Measurements from ENCODE around the gene PANK1.

Gene PANK1

GRCh38 chr10:89644967-89645741 lies at the start of gene PANK1:
Gene PANK1 (minus strand): TSS chr10:89645242. CDS start chr10:89644891, 351 bp downstream.
- peak; percentile 31 for DNase-seq

GRCh38 chr10:89693176-89693575 lies 48.1 kb upstream of the PANK1 start:
- no peak for DNase-seq

GRCh38 chr10:89692416-89692815 lies 47.4 kb upstream of the PANK1 start:
- DNase-seq, result no peak

GRCh38 chr10:89690027-89690426 lies 45.0 kb upstream of the PANK1 start:
- no peak for DNase-seq

DNA sequence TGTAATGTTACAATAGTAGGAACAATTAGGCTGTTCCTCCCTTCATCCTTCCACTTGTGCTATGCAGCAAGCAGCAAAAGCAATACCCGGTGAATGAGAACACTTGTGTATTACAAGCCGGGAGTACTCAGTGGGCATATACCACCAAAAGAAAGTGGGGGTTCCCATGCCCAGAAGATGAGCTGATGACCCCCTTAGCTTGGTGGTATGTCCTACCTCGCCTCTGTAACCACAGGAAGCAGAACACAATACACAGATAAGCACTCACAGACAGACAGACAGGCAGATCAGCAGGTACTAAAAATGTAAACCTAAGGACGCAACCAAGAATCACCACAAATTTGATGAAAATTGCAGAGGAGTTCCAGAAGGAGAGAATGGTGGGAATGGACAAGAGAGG lies 40.9 kb upstream of the PANK1 start:
- DNase-seq, result no peak

DNA sequence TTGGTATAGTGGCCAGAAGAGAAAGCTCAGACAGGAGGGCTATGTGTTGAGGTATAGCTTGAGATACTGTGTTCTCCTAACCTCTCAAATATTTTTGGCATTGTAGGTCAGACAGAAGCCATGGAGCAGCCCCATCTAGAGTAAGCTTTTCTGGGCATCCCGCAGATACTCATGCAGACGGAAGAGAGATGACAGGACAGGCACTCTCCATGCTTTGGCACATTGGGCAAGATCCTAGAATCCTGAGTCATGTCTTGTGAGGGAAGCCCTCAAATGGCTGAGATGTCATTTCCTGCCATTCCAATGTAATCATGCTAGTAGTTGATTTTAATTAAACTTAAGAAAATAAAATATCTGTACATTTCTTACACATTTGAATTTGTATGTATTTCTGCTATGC lies 39.6 kb upstream of the PANK1 start:
- DNase-seq, result no peak

DNA sequence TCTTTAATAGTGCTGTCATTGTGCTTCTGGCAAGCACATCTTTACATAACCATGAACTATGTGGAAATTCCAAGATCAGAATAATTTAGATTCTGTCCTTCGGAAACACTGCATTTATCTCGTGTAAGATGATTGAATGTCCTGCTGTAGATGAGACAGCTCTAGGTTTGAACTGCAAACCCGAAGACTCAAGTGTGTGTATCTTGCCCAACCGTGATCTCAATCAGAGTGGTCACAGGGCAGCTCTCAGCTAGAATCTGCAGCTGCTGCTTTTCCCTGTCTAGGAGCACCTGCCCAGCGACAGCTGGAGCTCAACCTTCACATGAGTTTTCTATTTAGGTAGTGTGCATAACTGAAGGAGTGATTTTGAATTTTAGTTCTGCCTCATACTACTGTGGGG lies 38.8 kb upstream of the PANK1 start:
- DNase-seq, result peak; percentile 24

DNA sequence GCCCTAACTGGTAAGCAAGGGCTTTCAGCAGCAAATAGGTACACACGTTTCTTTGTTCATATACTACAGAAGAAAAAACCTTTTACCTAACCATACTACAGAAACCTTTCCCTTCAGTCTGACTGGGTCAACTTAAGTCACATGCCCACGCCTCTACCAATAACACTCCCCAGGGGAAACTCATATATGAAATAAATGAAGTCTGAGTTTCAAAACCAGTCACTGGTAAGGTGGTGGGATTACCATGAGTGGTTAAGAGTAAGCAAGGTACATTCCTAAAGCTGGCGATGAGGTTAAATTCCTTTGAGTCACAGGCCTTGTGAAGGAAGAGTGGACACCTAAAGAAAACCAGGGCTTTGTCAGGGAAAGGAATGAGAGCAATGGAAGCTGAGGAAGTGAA lies 34.9 kb upstream of the PANK1 start:
- DNase-seq, result no peak

GRCh38 chr10:89677341-89677740 lies 32.3 kb upstream of the PANK1 start:
- DNase-seq, result no peak

- DNase-seq, result no peak
These were observed 25.9 kb upstream of the PANK1 start for GRCh38 chr10:89670926-89671325.

DNA sequence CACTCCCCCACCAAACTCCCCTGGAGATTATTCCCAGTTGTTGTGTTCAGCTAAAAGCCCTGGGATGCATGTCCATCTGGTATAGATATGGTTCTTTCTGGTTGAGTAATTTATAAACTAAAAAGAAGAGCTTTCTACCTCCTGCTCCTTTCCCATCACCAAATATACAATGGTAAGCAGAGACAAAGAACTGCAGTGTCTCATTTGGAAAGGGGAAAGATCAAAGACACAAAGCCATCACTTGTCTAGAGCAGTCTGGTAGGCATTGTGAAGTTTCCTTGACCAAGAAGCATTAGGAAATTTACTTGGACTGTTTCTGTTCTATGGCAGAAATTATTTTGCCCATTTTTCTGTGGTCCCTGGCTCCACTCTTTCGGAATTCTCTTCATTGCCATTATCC lies 24.9 kb upstream of the PANK1 start:
- no peak for DNase-seq

- DNase-seq, result no peak
These were observed 23.5 kb upstream of the PANK1 start for GRCh38 chr10:89668386-89669071.

GRCh38 chr10:89666138-89666537 lies 21.1 kb upstream of the PANK1 start:
- DNase-seq, result no peak

DNA sequence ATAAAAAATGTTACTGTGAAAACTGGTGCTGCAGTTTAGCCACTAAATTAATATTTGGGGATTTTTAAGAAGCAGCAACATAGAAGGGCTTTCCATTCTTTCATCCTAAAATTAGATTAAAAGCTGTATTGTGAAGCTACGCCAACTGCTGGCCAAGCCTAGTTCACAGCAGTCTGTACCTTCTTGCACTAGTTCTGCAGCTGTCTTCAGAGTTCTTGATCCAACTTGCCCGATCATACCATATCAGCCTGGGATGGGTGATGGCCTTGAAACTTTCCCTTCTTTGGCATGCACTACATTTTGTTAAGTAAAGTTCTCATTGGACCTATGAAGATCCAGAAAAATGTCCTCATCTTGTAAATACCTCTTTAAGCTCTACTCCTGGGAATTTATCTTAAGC lies 20.3 kb upstream of the PANK1 start:
- DNase-seq, result no peak

DNA sequence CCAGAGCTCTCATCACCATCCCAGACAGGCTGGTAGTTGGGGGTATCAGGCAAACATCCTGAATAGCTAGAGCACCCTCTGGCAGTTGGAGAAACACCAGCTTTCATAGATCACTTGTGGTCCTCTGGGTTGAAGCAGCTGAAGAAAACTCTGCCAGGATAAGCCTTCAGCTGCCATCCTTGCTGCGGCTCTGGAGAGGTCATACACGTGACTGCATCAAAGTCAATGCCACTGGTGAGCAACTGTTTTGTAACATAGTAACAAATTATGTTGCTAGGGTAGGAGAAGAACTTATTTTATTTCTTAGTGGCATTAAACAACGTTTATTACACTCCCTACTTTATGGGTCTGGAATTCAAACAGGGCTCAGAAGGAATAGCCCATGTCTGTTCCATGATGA lies 19.2 kb upstream of the PANK1 start:
- no peak for DNase-seq

- no peak for DNase-seq
These were observed 18.1 kb upstream of the PANK1 start for GRCh38 chr10:89663144-89663543.

DNA sequence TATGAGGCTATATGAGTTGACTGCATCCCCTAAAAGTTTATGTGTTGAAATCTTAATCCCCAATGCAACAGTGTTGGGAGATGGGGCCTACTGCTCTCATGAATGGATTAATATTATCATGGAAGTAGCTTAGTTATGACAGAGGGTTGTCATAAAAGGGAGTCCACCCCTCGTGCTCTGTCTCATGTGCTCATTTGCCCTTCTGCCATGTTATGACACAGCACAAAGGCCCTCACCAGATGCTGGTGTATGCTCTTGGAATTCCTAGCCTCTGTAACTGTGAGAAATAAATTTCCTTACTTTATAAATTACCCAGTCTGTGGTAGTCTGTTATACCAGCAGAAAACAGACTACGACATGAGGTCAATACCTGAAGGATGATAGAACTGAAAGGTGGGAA lies 17.6 kb upstream of the PANK1 start:
- no peak for DNase-seq

DNA sequence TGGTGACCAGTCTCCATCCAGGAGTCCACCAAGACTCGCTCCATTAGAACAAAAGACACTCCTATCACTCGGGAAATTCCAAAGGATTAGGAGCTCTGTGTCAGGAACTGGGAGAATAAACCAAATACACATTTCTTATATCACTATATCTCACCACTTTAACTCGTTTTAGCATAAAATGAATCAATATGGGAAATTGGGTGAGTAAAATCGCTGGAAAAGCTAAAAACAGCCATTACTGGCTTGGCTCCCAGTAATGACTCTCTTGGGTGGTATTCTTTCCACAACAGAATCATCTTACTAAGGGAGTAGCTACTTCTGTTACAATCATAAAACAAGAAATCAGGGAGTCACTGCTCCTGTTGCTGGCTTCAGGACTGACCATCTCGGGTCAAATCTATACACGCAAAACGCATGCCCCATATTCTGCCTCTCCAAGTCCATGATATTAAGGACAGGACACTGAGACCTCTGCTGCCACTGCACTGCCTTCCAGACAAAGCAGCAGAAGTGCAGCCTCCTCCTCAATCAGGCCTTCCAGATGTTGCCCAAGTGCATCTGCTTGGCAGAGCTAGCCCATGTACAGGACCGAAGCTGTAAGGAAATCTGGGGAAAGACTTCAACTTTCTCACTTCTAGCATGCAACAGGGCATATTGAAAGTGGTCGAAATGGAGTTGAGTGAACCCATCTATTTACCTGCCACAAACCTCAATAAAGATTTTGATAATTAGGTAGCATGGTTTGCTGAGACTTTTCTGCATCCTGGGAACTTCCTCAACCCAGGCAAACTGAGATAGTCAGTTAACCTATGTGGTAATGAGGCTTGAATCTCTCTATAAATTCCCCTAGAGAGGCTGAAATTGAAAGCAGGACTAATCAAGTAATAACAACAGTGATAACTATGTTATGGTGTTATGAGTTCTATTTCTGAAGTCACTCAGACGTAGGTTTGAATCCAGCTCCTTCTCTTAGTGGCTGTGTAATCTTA lies 14.4 kb upstream of the PANK1 start:
- DNase-seq, result no peak

DNA sequence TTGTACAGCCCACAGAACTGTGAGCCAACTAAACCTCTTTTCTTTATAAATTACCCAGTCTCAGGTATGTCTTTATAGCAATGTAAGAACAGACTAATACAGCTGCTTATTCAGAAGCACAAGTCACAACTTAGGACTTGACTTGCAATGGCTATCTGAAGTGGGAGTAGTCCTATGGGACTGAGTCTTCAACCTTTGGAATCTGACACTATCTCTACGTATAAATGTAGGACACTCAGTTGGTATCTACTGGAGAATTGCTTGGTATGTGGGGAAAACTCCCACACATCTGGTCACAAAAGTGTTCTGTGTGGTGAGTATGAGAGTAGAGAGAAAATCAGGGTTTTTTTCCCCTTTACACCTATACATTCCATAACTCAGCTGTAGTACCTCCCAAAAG lies 12.3 kb upstream of the PANK1 start:
- DNase-seq, result no peak

DNA sequence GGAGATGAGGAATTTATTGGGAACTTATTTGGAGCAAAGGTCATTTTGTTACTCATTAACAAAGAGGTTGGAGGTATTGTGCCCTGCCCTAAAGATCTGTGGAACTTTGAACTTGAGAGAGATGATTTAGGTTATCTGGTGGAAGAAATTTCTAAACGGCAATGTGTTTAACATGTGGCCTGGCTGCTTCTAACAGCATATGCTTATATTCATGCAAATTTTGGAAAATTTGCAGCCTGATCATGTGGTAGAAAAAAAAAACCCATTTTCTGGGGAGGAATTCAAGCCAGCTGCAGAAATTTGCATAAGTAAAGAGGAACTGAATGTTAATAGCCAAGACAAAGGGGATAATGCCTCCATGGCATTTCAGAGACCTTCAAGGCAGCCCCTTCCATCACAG lies 10.7 kb upstream of the PANK1 start:
- no peak for DNase-seq

DNA sequence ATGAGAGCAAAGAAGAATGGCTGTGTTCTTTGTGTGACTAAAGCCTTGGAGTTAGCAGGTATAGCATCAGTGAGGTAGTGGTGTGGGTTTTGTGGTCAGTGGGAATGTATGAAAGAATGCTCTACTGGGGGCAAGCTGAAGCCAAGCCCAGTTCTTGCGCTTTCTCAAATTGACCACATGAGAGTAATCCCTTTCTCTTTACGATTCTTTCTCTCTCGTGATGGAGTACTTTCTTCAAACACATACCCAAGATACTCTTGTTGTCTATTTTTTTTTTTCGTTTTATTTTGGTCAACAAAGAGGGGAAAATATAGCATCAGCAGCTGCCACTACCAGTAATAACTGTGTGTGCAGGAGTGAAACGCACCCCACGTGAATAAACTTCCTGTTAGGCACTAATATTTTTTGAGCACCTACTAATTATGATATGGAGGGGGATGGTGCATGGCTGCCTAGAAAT lies 8.4 kb upstream of the PANK1 start:
- DNase-seq, result no peak

DNA sequence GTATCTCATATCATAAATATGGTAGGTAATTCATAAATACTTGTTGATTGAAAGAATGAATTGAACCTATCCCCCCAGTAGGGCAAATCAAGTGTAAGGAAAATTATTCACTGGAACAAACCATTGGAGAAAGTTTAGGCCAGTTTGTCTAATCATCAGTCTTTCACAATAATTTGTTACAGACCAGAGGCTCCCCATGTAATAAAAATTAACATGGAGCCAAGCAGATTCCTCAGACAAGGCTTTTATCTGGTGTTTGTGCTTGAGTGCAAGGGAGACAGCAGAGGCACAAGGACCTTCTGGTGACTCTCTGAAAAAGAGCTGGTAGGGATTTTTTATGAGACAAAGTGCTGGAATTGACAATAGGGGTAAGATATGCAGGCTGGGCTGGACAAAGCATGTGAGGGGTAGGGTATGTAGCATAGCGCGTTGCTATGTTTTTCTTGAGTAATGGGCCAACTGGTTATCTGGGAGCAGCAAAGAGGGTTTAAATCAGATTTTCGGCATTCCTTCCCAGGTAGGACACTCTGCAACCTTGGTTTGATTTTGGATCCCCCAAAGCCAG lies 7.8 kb upstream of the PANK1 start:
- no peak for DNase-seq
